OCI-LY7 (cell line): ENCODE results near the gene HMSD.

Experiments
- CTCF ChIP-seq: fragments of 200-600 bp; sonication (generic); conservative IDR thresholded peaks from 2 replicates; pipeline ENCODE4 v1.5.1; 2014; ENCODE audit warnings: mild to moderate bottlenecking, antibody characterized with exemption, low read length, moderate library complexity, mixed read lengths
- EZH2phosphoT487 ChIP-seq: fragments of 200-600 bp; sonication (generic); IDR thresholded peaks from 2 replicates; pipeline ENCODE4 v1.6.1; 2018; ENCODE audit warnings: low read depth, borderline replicate concordance, mild to moderate bottlenecking, mixed run types, antibody characterized with exemption, low read length, moderate library complexity, mixed read lengths

- no peak for TF ChIP-seq CTCF
- TF ChIP-seq EZH2phosphoT487, result no peak
Measured at GRCh38 chr18:63997606-63998005, 48.5 kb downstream of the HMSD start.
